Kasumi-1 (cell line): ENCODE measurements around the gene SARDH.

Experiments
- DNase-seq, 2 experiments: peaks; one replicate each; lab custom pipeline; 2025; lab: John Stamatoyannopoulos, UW

SARDH gene

GRCh38 chr9:133669182-133669801 is 68.9 kb downstream of the SARDH start:
- DNase-seq = no peak

- DNase-seq = no peak
Observed at GRCh38 chr9:133667759-133668450, 70.2 kb downstream of the SARDH start.

- no peak for DNase-seq
Observed at GRCh38 chr9:133666845-133667244, 71.3 kb downstream of the SARDH start.

GRCh38 chr9:133666387-133666786 is 71.8 kb downstream of the SARDH start:
- DNase-seq = no peak

- DNase-seq = no peak
Observed at GRCh38 chr9:133665535-133665934, 72.6 kb downstream of the SARDH start.

GRCh38 chr9:133665096-133665495 is 73.1 kb downstream of the SARDH start:
- no peak for DNase-seq

GRCh38 chr9:133664173-133665050 is 73.7 kb downstream of the SARDH start:
- DNase-seq = no peak

- no peak for DNase-seq
Observed at GRCh38 chr9:133661846-133662540, 76.2 kb downstream of the SARDH start.

- no peak for DNase-seq
Observed at GRCh38 chr9:133659516-133659915, 78.6 kb downstream of the SARDH start.

GRCh38 chr9:133658442-133659431 is 79.4 kb downstream of the SARDH start:
- no peak for DNase-seq

GRCh38 chr9:133657120-133657661 is 81.0 kb downstream of the SARDH start:
- no peak for DNase-seq

- DNase-seq = no peak
Observed at GRCh38 chr9:133656211-133657119, 81.7 kb downstream of the SARDH start.

GRCh38 chr9:133655701-133656100 is 82.5 kb downstream of the SARDH start:
- DNase-seq = no peak

GRCh38 chr9:133654736-133655657 is 83.2 kb downstream of the SARDH start:
- no peak for DNase-seq

GRCh38 chr9:133653638-133654037 is 84.5 kb downstream of the SARDH start:
- DNase-seq = no peak

- DNase-seq = no peak
Observed at GRCh38 chr9:133650026-133650425, 88.1 kb downstream of the SARDH start.

- no peak for DNase-seq
Observed at GRCh38 chr9:133649194-133649593, 89.0 kb downstream of the SARDH start.

GRCh38 chr9:133647765-133648469 is 90.2 kb downstream of the SARDH start:
- DNase-seq = no peak
